ENCODE data around the gene GLG1. TPM values are rescaled to one million over a fixed set of nuclear protein-coding genes. Genes with fewer than 3 reads are reported as not detected.

The GLG1 gene
- total and polyA plus RNA-seq, 4 donors = 24.6 to 156 (median 78.2) TPM

DNA sequence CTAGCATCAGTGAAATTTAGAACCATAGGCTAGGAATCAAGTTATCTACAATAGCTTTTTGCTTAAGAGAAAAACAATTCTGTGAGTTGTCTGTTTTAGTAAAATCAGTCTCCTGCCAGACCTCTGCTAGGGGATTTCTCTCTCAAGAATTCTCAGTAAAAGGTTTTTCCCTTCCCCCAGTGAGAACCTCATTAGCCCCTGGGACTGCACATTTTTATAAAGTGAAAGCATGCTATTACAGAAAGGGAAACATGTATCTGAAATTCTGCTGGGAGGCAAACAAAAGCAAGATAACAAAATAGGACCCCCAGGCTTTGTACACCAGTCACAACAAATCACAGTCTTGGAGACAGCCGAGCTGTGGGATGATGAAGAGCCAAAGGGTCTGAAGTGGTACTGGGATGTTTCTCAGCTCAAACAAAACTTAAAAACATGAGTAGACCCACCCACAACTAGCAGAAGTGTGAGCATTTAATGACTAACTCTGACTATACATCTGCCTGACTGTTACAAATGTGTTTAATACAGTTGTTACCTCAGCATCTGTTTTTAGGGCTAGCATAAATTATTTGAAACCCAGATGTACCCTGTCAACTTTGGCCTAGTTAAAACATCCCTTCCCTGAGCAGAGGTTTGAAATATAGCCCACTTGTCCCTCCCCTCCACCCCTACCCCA, 20.0 kb upstream of the GLG1 start:
- no peaks in the 10 kb centered on the region for H3K4me1 ChIP-seq (ENCODE audit: control insufficient read depth in 5 of 5, insufficient read depth in 5 of 5, low read length in 5 of 5)
- DNase-seq = no peak
- WGBS, 2 donors = 0 to 41% methylated on average over 1 of the region's 1 CpG
- H3K27ac ChIP-seq (ENCODE audit: low read depth in 1 of 2, low read length in 1 of 2) = no peak overlapping the region
- peaks cover 33 to 55% (median 40%) of the 10 kb centered on the region in 4 donors for H3K36me3 ChIP-seq (ENCODE audit: control insufficient read depth in 4 of 4, insufficient read depth in 4 of 4, low read length in 4 of 4)
- no peak overlapping the region for H3K4me3 ChIP-seq
- no peaks in the 10 kb centered on the region for H3K9me3 ChIP-seq (ENCODE audit: control insufficient read depth in 4 of 4, insufficient read depth in 3 of 4, low read length in 3 of 4)
- H3K9ac ChIP-seq (ENCODE audit: insufficient read depth in 1 of 2, low read length in 2 of 2) = no peak overlapping the region
- ATAC-seq (ENCODE audit: insufficient read depth, low FRiP score) = no peak
- no peaks in the 10 kb centered on the region for H3K27me3 ChIP-seq (ENCODE audit: control insufficient read depth in 3 of 3, insufficient read depth in 3 of 3, low read length in 2 of 3)
- no peak for TF ChIP-seq CTCF (IDR thresholded peaks at IDR 0.05; ENCODE audit: control extremely low read depth, extremely low read depth)

DNA sequence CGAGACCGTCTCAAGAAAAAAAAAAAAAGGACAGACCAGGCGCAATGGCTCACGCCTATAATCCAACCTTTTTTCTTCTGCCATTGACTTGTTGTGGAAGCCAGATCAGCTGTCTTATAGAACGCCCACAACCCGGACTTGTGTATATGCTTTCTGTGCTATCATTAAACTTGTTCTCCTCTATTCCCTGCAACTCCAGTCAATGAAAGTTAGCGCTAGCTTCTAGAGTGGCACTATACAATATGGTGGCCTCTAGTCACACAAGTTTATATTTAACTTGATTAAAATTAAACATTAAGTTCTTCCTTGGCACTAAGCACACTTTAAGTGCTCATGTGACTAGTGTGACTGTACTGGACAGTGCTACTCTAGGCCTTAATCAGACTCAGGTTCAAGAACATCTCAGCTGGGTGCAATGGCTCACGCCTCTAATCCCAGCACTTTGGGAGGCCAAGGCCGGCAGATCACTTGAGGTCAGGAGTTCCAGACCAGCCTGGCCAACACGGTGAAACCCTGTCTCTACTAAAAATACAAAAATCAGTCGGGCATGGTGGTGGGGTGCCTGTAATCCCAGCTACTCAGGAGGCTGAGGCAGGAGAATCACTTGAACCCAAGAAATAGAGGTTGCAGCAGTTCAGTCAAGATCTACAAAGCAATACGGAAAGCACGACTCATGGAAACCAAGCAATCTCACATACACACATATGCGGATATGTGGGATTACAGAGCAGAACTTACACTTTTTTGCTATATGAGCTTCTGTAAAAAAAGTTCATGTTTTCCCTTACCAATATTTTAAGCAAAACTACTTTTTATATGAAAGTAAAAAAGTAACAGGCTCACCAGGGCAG, 18.8 kb upstream of the GLG1 start:
- Histone ChIP-seq H3K9me3 (ENCODE audit: control insufficient read depth in 4 of 4, insufficient read depth in 3 of 4, low read length in 3 of 4) (no peaks in the 10 kb centered on the region), H3K27me3 (ENCODE audit: control insufficient read depth in 3 of 3, insufficient read depth in 3 of 3, low read length in 2 of 3) (no peaks in the 10 kb centered on the region), H3K36me3 (ENCODE audit: control insufficient read depth in 4 of 4, insufficient read depth in 4 of 4, low read length in 4 of 4) (peaks cover 26 to 47% (median 36%) of the 10 kb centered on the region in 4 donors), H3K4me3 (no peak overlapping the region), H3K9ac (ENCODE audit: insufficient read depth in 1 of 2, low read length in 2 of 2) (no peak overlapping the region), H3K27ac (ENCODE audit: low read depth in 1 of 2, low read length in 1 of 2) (no peak overlapping the region), H3K4me1 (ENCODE audit: control insufficient read depth in 5 of 5, insufficient read depth in 5 of 5, low read length in 5 of 5) (no peaks in the 10 kb centered on the region)
- ATAC-seq (ENCODE audit: insufficient read depth, low FRiP score) (no peak), DNase-seq (no peak)
- 88 to 94% methylated on average over 14 of the region's 14 CpGs for WGBS, 2 donors
- TF ChIP-seq CTCF (IDR thresholded peaks at IDR 0.05; ENCODE audit: control extremely low read depth, extremely low read depth) = no peak

DNA sequence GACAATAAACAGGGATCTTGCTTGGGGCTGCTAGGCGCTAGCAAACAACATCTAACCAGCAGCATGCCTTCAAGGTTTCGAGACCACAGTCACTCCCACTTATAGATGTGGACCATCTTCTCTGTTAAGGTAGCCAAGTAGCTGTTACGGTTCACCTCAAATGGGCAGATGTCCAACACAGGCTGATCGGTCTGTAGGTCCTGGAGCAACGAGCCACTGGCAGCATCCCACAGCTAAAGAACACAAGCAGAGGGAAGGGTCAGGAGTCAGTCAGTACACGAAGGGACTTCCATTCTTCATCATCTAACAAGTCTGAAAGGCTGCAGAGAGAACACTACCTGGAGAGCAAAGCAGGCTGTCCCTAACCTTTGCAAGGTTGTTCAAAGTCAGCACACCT, 16.9 kb upstream of the GLG1 start:
- Histone ChIP-seq H3K9me3 (ENCODE audit: control insufficient read depth in 4 of 4, insufficient read depth in 3 of 4, low read length in 3 of 4) (no peaks in the 10 kb centered on the region), H3K27me3 (ENCODE audit: control insufficient read depth in 3 of 3, insufficient read depth in 3 of 3, low read length in 2 of 3) (no peaks in the 10 kb centered on the region), H3K4me1 (ENCODE audit: control insufficient read depth in 5 of 5, insufficient read depth in 5 of 5, low read length in 5 of 5) (no peaks in the 10 kb centered on the region), H3K4me3 (no peak overlapping the region), H3K27ac (ENCODE audit: low read depth in 1 of 2, low read length in 1 of 2) (no peak overlapping the region), H3K36me3 (ENCODE audit: control insufficient read depth in 4 of 4, insufficient read depth in 4 of 4, low read length in 4 of 4) (peaks cover 19 to 38% (median 35%) of the 10 kb centered on the region in 4 donors), H3K9ac (ENCODE audit: insufficient read depth in 1 of 2, low read length in 2 of 2) (no peak overlapping the region)
- DNase-seq (no peak), ATAC-seq (ENCODE audit: insufficient read depth, low FRiP score) (no peak)
- 94 to 95% methylated on average over 6 of the region's 6 CpGs for WGBS, 2 donors
- TF ChIP-seq CTCF (IDR thresholded peaks at IDR 0.05; ENCODE audit: control extremely low read depth, extremely low read depth) = no peak

All from lung (tissue), 12 donors.